ENCODE data around the gene OR4X2. TPM values are rescaled to one million over a fixed set of nuclear protein-coding genes. Genes with fewer than 3 reads are reported as not detected.

Gene OR4X2
- total and polyA plus RNA-seq, 5 donors, result not detected

- intact Hi-C loops (cut with DNase I), result no loop called here
- H3K4me1 ChIP-seq (ENCODE audit: control insufficient read depth, insufficient read depth, low read length), result no peaks in the 10 kb centered on the region
- DNase-seq (no peak), ATAC-seq (no peak)
- no peak overlapping the region for H3K4me3 ChIP-seq (ENCODE audit: low read length)
- H3K27me3 ChIP-seq (ENCODE audit: control insufficient read depth, insufficient read depth), result no peaks in the 10 kb centered on the region
- no peaks in the 10 kb centered on the region for H3K9me3 ChIP-seq (ENCODE audit: control insufficient read depth, low read length)
- no peak overlapping the region for H3K27ac ChIP-seq (ENCODE audit: low read length)
- 42% methylated on average over 1 of the region's 1 CpG for WGBS
Observed at GRCh38 chr11:48272606-48273005, 27.7 kb downstream of the OR4X2 start.

Other genes with a start within 250 kb of the OR4X2 start
- not detected for gene OR4B1, start 28.3 kb upstream of the OR4X2 start, total RNA-seq
- not detected for gene OR4B1, start 28.3 kb upstream of the OR4X2 start, polyA plus RNA-seq
- not detected for gene OR4X1, start 18.8 kb downstream of the OR4X2 start, total RNA-seq
- not detected for gene OR4X1, start 18.8 kb downstream of the OR4X2 start, polyA plus RNA-seq
- gene OR4S1, start 61.1 kb downstream of the OR4X2 start, total RNA-seq, result not detected
- not detected for gene OR4S1, start 61.1 kb downstream of the OR4X2 start, polyA plus RNA-seq
- not detected for gene OR4C3, start 79.8 kb downstream of the OR4X2 start, total RNA-seq
- not detected for gene OR4C3, start 79.8 kb downstream of the OR4X2 start, polyA plus RNA-seq
- not detected for gene OR4C5, start 121.4 kb downstream of the OR4X2 start, total RNA-seq
- not detected for gene OR4C5, start 121.4 kb downstream of the OR4X2 start, polyA plus RNA-seq
- gene OR4A47, start 243.7 kb downstream of the OR4X2 start, total RNA-seq, result not detected
- not detected for gene OR4A47, start 243.7 kb downstream of the OR4X2 start, polyA plus RNA-seq

All from right cardiac atrium (tissue), 5 donors.